ENCODE data around the gene AMD1.

DNA sequence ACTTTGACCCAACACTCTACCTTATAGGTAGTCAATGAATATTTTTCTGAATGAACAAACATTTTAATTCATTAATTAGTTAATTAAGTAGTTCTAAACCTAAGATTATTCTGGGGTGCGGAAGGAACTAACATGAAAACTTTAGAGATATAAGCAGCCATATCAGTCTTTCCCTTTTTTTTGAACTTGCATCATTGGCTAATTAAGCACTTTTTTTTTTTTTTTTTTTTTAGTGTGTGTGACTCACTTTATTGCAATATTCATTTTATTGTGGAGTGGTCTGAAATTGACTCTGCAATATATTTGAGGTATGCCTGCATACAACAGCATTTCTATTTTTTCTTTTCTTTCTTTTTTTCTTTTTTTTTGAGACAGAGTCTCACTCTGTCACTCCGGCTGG, 21.8 kb upstream of the AMD1 start:
- TF ChIP-seq, protein P1, sequence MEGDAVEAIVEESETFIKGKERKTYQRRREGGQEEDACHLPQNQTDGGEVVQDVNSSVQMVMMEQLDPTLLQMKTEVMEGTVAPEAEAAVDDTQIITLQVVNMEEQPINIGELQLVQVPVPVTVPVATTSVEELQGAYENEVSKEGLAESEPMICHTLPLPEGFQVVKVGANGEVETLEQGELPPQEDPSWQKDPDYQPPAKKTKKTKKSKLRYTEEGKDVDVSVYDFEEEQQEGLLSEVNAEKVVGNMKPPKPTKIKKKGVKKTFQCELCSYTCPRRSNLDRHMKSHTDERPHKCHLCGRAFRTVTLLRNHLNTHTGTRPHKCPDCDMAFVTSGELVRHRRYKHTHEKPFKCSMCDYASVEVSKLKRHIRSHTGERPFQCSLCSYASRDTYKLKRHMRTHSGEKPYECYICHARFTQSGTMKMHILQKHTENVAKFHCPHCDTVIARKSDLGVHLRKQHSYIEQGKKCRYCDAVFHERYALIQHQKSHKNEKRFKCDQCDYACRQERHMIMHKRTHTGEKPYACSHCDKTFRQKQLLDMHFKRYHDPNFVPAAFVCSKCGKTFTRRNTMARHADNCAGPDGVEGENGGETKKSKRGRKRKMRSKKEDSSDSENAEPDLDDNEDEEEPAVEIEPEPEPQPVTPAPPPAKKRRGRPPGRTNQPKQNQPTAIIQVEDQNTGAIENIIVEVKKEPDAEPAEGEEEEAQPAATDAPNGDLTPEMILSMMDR (IDR thresholded peaks at IDR 0.05; ENCODE audit: low read length), result no peak
- TF ChIP-seq EZH2phosphoT487 (IDR thresholded peaks at IDR 0.05; ENCODE audit: low read length), result no peak
- no peak for TF ChIP-seq EZH2 (optimal IDR thresholded peaks at IDR 0.05; ENCODE audit: low read depth, low read length)

All from MM.1S (cell line).